NCI-H82 (cell line): ENCODE data around the gene FAM98C.

Source experiments
- DNase-seq: peaks from one replicate; lab custom pipeline; 2025; lab: John Stamatoyannopoulos, UW

Gene FAM98C

GRCh38 chr19:38377052-38377451 is 25.8 kb upstream of the FAM98C start:
- no peak for DNase-seq

- DNase-seq = no peak
These were observed 24.0 kb upstream of the FAM98C start for GRCh38 chr19:38378866-38379265.

DNA sequence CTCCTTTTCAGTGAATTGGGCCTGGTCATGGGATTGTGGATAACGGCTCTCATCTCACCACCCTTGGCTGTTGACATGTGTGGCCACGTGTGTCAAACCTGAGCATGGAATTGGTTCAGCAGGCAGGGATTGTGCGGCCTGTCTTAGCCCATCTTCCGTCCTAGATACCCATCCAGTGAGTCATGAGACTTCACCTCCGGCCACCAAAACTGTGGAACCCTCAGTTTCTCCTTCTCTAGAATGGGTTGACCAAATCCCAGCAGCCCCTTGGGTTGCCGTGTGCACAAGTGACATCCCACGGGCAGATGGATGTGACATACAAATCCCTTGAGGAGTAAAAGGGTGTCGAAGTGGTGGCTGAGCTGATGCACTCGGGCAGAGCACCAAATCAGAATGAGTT is 21.8 kb upstream of the FAM98C start:
- no peak for DNase-seq

GRCh38 chr19:38383184-38383583 is 19.7 kb upstream of the FAM98C start:
- no peak for DNase-seq

DNA sequence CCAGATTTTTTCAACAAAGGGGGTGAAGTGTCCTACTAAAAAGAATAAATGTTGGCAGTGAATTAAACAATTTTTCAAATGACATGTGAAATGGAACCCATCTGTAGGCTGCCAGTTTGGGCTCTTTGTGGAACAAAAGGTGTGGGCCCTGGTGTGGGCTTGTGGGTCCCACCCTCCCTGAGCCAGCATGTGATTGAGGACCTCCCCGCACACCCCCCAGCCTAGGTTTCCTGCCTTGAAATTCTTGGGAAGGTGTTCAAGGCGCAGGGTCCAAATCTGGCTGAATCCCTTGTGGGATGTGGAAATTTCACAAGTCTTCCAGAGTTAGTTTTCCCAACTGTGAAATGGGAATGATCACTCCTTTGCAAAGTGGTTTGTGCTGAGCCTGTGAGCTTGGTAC is 19.1 kb upstream of the FAM98C start:
- DNase-seq = no peak

- DNase-seq = peak; percentile 47
These were observed 18.5 kb upstream of the FAM98C start for GRCh38 chr19:38384209-38385027.

GRCh38 chr19:38385057-38385803 is 17.7 kb upstream of the FAM98C start:
- DNase-seq = no peak

GRCh38 chr19:38385804-38386257 is 17.1 kb upstream of the FAM98C start:
- no peak for DNase-seq

- DNase-seq = no peak
These were observed 16.5 kb upstream of the FAM98C start for GRCh38 chr19:38386300-38386970.

GRCh38 chr19:38386971-38387549 is 15.8 kb upstream of the FAM98C start:
- DNase-seq = no peak

DNA sequence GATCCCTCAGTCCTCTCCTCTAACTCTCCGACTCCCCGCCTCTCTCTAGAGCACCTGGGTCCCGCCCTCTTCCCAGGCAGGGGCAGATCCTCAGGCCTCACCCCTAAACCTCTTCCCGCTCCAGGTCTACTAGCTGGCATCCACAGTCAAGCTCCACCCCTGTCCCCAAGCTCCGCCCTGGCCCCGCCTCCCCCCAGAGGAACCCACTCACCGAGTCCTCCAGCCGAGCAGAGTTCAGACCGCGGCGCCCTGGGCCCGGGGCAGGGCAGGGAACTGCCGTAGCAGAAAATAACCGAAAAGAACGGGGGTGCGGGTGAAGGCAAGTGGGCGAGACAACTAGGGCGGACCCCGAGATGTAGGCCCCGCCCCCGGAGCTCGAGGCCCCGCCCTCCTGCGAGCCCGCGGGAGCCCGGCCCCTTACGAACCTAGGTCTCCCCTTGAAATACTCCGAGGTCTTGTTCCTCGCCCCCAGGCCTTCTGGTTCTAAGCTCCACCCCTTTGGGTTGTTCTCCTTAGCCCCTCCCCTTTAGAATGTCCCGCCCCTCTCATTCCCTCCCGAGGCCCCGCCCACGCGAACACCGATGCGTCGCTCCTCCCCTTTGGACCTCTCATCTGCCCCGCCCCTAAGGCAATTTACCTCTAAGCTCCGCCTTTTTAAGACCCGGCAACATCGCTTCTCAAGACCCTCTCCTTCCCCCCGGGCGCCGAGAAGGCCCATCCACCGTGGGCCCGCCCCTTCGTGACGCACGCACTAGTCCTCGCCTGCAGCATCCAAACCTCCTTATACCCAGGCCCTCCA is 15.1 kb upstream of the FAM98C start, which contains the start of gene GGN:
Gene GGN (minus strand): TSS at position 485 of the 799 bp plus-strand sequence. CDS start 773 bp downstream, outside the sequence.
- DNase-seq = peak; percentile 98

DNA sequence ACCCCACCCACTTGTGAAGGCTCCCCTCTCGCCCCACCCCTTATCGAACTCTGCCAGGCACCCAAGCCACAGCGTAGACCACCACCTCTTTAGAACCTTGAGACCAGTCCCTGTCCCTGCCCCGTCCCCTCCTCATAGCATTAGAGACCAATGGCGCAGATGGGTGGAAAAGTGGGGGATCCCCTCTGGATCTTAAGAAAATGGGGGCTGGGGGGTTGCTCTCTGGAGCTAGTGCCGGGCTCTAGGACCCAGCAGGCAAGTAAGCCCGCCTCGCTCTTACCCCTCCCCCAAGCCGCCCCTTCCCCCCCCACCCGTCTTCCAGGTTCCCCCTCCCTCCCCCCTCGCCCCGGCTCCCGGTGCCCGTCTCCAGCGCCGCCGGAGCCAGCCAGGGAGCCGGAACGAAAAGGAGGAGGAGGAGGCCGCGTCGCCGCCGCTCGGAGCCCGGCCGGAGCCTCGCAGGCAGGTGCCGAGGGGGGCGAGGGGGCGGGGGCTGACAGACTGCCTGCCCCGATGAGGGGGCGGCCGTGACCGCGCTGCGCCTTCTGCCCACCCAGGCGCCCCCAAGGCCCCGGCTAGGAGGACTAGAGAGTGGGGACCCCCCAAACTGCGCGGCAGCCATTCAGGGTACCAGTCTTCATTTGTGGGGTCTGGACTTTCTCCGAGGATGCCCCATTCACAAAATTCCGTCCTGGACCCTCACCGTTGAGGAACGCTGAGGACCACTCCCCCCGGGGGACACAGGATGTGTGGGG is 14.4 kb upstream of the FAM98C start, which contains the start of gene SPRED3:
Gene SPRED3 (plus strand): TSS at position 349 of the 752 bp plus-strand sequence. CDS start 1,606 bp downstream, outside the sequence.
- DNase-seq = peak; percentile 88

- DNase-seq = peak; percentile 43
These were observed 13.6 kb upstream of the FAM98C start for GRCh38 chr19:38389101-38389925.

GRCh38 chr19:38389957-38390924 is 12.7 kb upstream of the FAM98C start:
- no peak for DNase-seq

DNA sequence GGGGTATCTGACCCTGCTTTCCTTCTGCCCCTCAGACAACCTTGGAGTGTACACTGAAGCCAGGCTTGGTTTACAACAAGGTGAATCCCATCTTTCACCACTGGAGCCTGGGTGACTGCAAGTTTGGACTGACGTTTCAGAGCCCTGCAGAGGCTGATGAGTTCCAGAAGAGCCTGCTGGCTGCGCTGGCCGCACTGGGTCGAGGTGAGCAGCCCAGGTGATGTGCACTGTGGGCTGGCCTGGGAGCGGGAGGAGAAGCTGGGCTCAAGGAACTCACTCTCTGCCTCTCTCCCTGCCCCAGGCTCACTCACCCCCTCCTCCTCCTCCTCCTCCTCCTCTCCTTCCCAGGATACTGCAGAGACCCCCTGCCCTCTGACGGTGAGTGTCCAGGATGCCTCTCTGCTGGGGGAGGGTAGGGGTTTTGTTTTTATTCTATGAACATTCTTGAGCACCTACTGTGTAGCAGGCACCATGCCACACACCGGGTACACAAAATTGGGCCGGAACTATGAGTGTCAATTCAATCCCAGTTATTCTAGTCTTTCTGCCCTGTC is 10.9 kb upstream of the FAM98C start:
- no peak for DNase-seq

DNA sequence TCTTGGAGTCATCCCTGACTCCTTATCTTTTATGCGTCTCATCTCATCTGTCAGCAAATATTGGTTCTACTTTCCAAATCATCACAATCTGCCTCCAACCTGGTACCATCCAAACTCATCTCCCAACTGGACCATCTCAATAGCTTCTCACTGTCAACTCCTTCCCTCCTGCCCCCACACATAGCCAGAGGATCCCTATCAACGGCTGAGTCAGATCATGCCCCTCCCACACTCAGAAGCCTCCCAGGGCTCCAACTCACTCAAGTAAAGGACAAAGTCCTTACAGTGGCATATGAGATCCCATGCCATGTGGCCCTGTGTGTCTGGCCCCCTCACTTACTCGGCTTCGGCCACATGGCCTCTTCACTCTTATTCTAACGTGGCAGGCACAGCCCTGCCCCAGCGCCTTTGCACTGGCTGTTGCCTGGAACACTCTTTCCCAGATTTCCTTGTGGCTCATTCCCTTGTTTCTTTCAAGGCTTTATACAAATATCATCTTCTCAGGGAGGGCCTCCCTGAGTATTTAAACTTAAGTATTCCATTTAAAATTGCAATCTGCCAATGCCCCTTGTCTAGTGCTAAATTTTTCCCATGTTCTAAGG is 10.1 kb upstream of the FAM98C start:
- no peak for DNase-seq

DNA sequence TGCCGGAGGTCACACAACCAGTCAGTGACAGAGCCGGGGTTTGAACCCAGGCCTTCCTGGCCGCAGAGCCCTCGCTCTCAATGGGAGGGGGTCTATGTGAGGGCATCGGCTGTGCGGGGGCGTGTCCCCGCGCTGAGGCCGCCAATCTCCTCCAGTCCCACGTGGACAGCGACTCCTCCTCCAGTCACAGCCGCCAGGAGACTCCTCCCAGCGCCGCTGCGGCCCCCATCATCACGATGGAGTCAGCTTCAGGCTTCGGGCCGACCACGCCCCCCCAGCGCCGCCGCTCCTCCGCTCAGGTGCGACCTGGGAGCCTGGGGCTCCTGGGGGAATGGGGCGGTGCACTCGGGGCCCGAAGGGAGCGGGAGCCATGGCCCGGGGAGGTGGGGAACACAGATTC is 8.4 kb upstream of the FAM98C start:
- DNase-seq = peak; percentile 91
